ENCODE measurements around the gene CARMIL1.

The CARMIL1 gene

GRCh38 chr6:25428758-25429317 lies 149.7 kb downstream of the CARMIL1 start:
- no peaks in the 10 kb centered on the region for H4K20me1 ChIP-seq (ENCODE audit: insufficient read depth, low read length, poor library complexity, severe bottlenecking)
- no peak overlapping the region for H2AFZ ChIP-seq (ENCODE audit: low read length)
- H3K9me2 ChIP-seq (replicated peaks; ENCODE audit: low read depth, low read length) = no peaks in the 10 kb centered on the region
- H3K4me3 ChIP-seq (ENCODE audit: low read length, poor library complexity, severe bottlenecking) = no peak overlapping the region
- no peak overlapping the region for H3K9ac ChIP-seq (ENCODE audit: low read depth, low read length, poor library complexity, severe bottlenecking)
- H3K79me2 ChIP-seq (ENCODE audit: insufficient read depth, low read length) = no peaks in the 10 kb centered on the region
- H3K36me3 ChIP-seq (ENCODE audit: insufficient read depth, low read length) = no peaks in the 10 kb centered on the region
- H3F3A ChIP-seq (ENCODE audit: low read depth) = no peaks in the 10 kb centered on the region
- H3K4me1 ChIP-seq (ENCODE audit: insufficient read depth, low read length, poor library complexity, severe bottlenecking) = peaks cover 48% of the 10 kb centered on the region
- H3K4me2 ChIP-seq (ENCODE audit: low read depth, low read length, poor library complexity, severe bottlenecking) = no peak overlapping the region
- TF ChIP-seq EZH2phosphoT487 (IDR thresholded peaks at IDR 0.05; ENCODE audit: borderline replicate concordance) (no peak), CTCF (conservative IDR thresholded peaks at IDR 0.05; ENCODE audit: low read length) (no peak)
- no peaks in the 10 kb centered on the region for H3K9me3 ChIP-seq (ENCODE audit: insufficient read depth, low read depth, low read length)
- no peaks in the 10 kb centered on the region for H3K27me3 ChIP-seq (ENCODE audit: insufficient read depth, low read length, poor library complexity, severe bottlenecking)

GRCh38 chr6:25431306-25431974 lies 152.3 kb downstream of the CARMIL1 start:
- Histone ChIP-seq H3K9me3 (ENCODE audit: insufficient read depth, low read depth, low read length) (no peaks in the 10 kb centered on the region), H3K36me3 (ENCODE audit: insufficient read depth, low read length) (no peaks in the 10 kb centered on the region), H2AFZ (ENCODE audit: low read length) (no peak overlapping the region), H3K9ac (ENCODE audit: low read depth, low read length, poor library complexity, severe bottlenecking) (no peak overlapping the region), H3K79me2 (ENCODE audit: insufficient read depth, low read length) (no peaks in the 10 kb centered on the region), H3K4me1 (ENCODE audit: insufficient read depth, low read length, poor library complexity, severe bottlenecking) (peaks cover 29% of the 10 kb centered on the region), H3K4me3 (ENCODE audit: low read length, poor library complexity, severe bottlenecking) (no peak overlapping the region), H3K27me3 (ENCODE audit: insufficient read depth, low read length, poor library complexity, severe bottlenecking) (no peaks in the 10 kb centered on the region), H3F3A (ENCODE audit: low read depth) (no peaks in the 10 kb centered on the region), H4K20me1 (ENCODE audit: insufficient read depth, low read length, poor library complexity, severe bottlenecking) (no peaks in the 10 kb centered on the region), H3K4me2 (ENCODE audit: low read depth, low read length, poor library complexity, severe bottlenecking) (no peak overlapping the region), H3K9me2 (replicated peaks; ENCODE audit: low read depth, low read length) (no peaks in the 10 kb centered on the region)
- TF ChIP-seq EZH2phosphoT487 (IDR thresholded peaks at IDR 0.05; ENCODE audit: borderline replicate concordance) (no peak), CTCF (conservative IDR thresholded peaks at IDR 0.05; ENCODE audit: low read length) (no peak)

GRCh38 chr6:25431975-25432307 lies 152.8 kb downstream of the CARMIL1 start:
- Histone ChIP-seq H3F3A (ENCODE audit: low read depth) (no peaks in the 10 kb centered on the region), H3K27me3 (ENCODE audit: insufficient read depth, low read length, poor library complexity, severe bottlenecking) (no peaks in the 10 kb centered on the region), H3K4me1 (ENCODE audit: insufficient read depth, low read length, poor library complexity, severe bottlenecking) (peaks cover 34% of the 10 kb centered on the region), H3K9ac (ENCODE audit: low read depth, low read length, poor library complexity, severe bottlenecking) (no peak overlapping the region), H4K20me1 (ENCODE audit: insufficient read depth, low read length, poor library complexity, severe bottlenecking) (no peaks in the 10 kb centered on the region), H3K36me3 (ENCODE audit: insufficient read depth, low read length) (no peaks in the 10 kb centered on the region), H3K9me2 (replicated peaks; ENCODE audit: low read depth, low read length) (no peaks in the 10 kb centered on the region), H3K79me2 (ENCODE audit: insufficient read depth, low read length) (no peaks in the 10 kb centered on the region), H3K4me2 (ENCODE audit: low read depth, low read length, poor library complexity, severe bottlenecking) (no peak overlapping the region), H2AFZ (ENCODE audit: low read length) (no peak overlapping the region), H3K4me3 (ENCODE audit: low read length, poor library complexity, severe bottlenecking) (no peak overlapping the region), H3K9me3 (ENCODE audit: insufficient read depth, low read depth, low read length) (no peaks in the 10 kb centered on the region)
- TF ChIP-seq EZH2phosphoT487 (IDR thresholded peaks at IDR 0.05; ENCODE audit: borderline replicate concordance) (no peak), CTCF (conservative IDR thresholded peaks at IDR 0.05; ENCODE audit: low read length) (no peak)
